Measurements from ENCODE around the gene C13orf46. TPM values are rescaled to one million over a fixed set of nuclear protein-coding genes. Genes with fewer than 3 reads are reported as not detected.

Gene C13orf46
- polyA plus RNA-seq, 2 donors, result 0.04 to 0.26 TPM

DNA sequence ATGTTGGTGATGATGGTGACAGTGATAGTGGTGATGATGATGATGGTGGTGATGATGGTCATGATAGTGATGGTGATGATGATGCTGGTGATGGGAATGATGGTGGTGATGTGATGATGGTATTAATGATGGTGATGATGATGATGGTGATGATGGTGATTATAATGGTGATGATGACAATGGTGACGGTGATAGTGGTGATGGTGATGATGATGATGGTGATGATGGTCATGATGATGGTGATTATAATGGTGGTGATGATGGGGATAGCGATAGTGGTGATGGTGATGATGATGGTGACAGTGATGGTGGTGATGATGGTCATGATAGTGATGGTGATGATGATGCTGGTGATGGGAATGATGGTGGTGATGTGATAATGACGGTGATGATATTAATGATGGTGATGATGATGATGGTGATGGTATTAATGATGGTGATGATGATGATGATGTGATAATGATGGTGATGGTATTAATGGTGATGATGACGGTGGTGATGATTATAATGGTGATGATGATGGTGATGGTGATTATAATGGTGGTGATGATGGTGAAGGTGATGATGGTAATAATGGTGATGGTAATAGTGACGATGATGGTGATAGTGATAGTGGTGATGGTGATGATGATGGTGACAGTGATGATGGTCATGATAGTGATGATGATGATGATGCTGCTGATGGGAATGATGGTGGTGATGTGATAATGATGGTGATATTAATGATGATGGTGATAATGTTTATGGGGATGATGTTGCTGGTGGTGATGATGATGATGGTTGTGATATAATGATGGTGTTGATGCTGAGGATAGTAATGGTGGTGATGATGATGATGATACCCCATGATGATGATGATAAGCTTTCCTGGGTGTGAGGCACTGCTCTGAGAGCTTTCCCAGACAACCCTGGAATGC, 7.7 kb downstream of the C13orf46 start:
- Histone ChIP-seq H3K27me3 (ENCODE audit: control insufficient read depth in 1 of 2, insufficient read depth in 2 of 2, low read length in 2 of 2) (no peaks in the 10 kb centered on the region), H3K36me3 (ENCODE audit: control insufficient read depth in 2 of 2, insufficient read depth in 2 of 2, low read length in 1 of 2) (no peaks in the 10 kb centered on the region), H3K9me3 (ENCODE audit: control insufficient read depth in 2 of 2, insufficient read depth in 1 of 2, low read depth in 1 of 2, low read length in 1 of 2) (peaks cover 0 to 2% of the 10 kb centered on the region in 2 donors), H3K4me1 (ENCODE audit: control insufficient read depth in 2 of 2, insufficient read depth in 2 of 2, low read length in 1 of 2) (peaks cover 1 to 14% of the 10 kb centered on the region in 2 donors), H3K4me3 (ENCODE audit: low read depth in 1 of 2, low read length in 2 of 2) (no peak overlapping the region), H3K27ac (ENCODE audit: low read depth in 2 of 2, low read length in 1 of 2) (no peak overlapping the region)
- WGBS, 2 donors, result 97% methylated on average over 5 of the region's 5 CpGs

DNA sequence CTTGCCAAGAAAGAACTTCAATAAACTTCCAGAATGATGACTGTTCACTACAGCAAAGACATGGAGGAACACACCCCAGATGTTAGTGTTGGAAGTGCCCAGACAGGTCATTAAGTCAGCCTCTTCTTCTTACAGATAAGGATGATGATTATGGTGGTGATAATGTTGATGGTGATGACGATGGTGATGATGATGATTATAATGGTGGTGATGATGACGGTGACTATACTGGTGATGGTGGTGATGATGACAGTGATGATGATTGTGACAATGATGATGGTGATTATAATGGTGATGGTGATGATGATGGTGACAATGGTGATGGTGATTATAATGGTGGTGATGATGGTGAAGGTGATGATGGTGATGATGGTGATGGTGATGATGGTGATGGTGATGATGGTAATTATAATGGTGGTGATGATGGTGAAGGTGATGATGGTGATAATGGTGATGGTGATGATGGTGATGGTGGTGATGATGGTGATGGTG, 8.4 kb downstream of the C13orf46 start:
- 95 to 98% methylated on average over 2 of the region's 2 CpGs for WGBS, 2 donors
- H3K36me3 ChIP-seq (ENCODE audit: control insufficient read depth in 2 of 2, insufficient read depth in 2 of 2, low read length in 1 of 2), result no peaks in the 10 kb centered on the region
- H3K9me3 ChIP-seq (ENCODE audit: control insufficient read depth in 2 of 2, insufficient read depth in 1 of 2, low read depth in 1 of 2, low read length in 1 of 2), result peaks cover 0 to 4% of the 10 kb centered on the region in 2 donors
- no peak overlapping the region for H3K4me3 ChIP-seq (ENCODE audit: low read depth in 1 of 2, low read length in 2 of 2)
- H3K27ac ChIP-seq (ENCODE audit: low read depth in 2 of 2, low read length in 1 of 2), result no peak overlapping the region
- peaks cover 0 to 7% of the 10 kb centered on the region in 2 donors for H3K4me1 ChIP-seq (ENCODE audit: control insufficient read depth in 2 of 2, insufficient read depth in 2 of 2, low read length in 1 of 2)
- H3K27me3 ChIP-seq (ENCODE audit: control insufficient read depth in 1 of 2, insufficient read depth in 2 of 2, low read length in 2 of 2), result no peaks in the 10 kb centered on the region

DNA sequence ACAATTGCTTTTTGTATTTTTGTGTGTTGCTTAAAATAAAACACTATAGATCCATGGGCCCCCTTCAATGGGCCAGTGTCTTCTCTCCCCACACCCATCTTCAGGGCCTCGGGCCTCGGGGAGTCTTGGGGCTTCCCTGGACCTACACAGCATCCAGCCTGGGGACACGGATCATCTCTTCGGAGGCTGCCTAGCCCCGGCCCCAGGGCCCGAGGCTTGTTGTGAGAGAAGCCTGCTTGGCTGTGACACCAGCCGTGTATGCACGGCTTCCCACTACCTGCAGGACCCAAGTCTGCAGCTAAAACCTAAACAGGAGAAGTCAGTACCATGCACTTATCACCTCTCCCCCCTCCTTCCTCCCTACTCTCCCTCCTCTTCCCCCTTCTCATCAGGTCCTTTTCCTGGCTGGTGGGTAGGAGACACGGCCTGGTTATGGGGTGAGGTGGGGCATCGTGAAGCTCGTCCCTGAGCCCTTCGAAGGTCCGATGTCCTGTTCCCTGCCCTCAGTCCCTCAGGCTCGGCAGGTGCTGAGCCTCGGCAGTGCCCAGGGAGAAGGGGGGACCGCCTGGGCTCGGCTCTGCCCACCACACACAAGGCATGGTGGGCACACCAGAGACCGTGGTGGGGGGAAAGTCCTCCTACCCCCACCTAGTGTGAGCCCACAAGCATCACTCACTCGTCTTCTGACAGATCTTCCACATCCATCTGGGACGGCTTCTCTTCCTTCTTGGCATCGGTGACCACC, 9.5 kb downstream of the C13orf46 start:
- Histone ChIP-seq H3K27me3 (ENCODE audit: control insufficient read depth in 1 of 2, insufficient read depth in 2 of 2, low read length in 2 of 2) (no peaks in the 10 kb centered on the region), H3K4me1 (ENCODE audit: control insufficient read depth in 2 of 2, insufficient read depth in 2 of 2, low read length in 1 of 2) (no peaks in the 10 kb centered on the region), H3K36me3 (ENCODE audit: control insufficient read depth in 2 of 2, insufficient read depth in 2 of 2, low read length in 1 of 2) (no peaks in the 10 kb centered on the region), H3K4me3 (ENCODE audit: low read depth in 1 of 2, low read length in 2 of 2) (no peak overlapping the region), H3K9me3 (ENCODE audit: control insufficient read depth in 2 of 2, insufficient read depth in 1 of 2, low read depth in 1 of 2, low read length in 1 of 2) (peaks cover 0 to 6% of the 10 kb centered on the region in 2 donors), H3K27ac (ENCODE audit: low read depth in 2 of 2, low read length in 1 of 2) (no peak overlapping the region)
- 87 to 94% methylated on average over 21 of the region's 21 CpGs for WGBS, 2 donors

DNA sequence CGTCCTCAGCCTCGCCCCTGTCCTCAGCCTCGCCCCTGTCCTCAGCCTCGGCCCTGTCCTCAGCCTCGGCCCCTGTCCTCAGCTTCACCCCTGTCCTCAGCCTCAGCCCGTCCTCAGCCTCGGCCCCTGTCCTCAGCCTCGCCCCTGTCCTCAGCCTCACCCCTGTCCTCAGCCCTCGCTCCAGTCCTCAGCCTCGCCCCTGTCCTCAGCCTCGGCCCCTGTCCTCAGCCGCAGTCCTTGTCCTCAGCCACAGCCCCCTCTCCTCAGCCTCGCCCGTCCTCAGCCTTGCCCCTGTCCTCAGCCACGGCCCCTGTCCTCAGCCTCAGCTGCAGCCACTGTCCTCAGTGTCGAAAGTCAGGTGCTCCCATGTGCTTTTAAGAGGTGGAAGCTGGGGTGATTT, 10.5 kb downstream of the C13orf46 start:
- Histone ChIP-seq H3K27me3 (ENCODE audit: control insufficient read depth in 1 of 2, insufficient read depth in 2 of 2, low read length in 2 of 2) (no peaks in the 10 kb centered on the region), H3K27ac (ENCODE audit: low read depth in 2 of 2, low read length in 1 of 2) (no peak overlapping the region), H3K9me3 (ENCODE audit: control insufficient read depth in 2 of 2, insufficient read depth in 1 of 2, low read depth in 1 of 2, low read length in 1 of 2) (peaks cover 0 to 6% of the 10 kb centered on the region in 2 donors), H3K4me1 (ENCODE audit: control insufficient read depth in 2 of 2, insufficient read depth in 2 of 2, low read length in 1 of 2) (no peaks in the 10 kb centered on the region), H3K4me3 (ENCODE audit: low read depth in 1 of 2, low read length in 2 of 2) (no peak overlapping the region), H3K36me3 (ENCODE audit: control insufficient read depth in 2 of 2, insufficient read depth in 2 of 2, low read length in 1 of 2) (no peaks in the 10 kb centered on the region)
- WGBS, 2 donors, result 92 to 97% methylated on average over 16 of the region's 16 CpGs

DNA sequence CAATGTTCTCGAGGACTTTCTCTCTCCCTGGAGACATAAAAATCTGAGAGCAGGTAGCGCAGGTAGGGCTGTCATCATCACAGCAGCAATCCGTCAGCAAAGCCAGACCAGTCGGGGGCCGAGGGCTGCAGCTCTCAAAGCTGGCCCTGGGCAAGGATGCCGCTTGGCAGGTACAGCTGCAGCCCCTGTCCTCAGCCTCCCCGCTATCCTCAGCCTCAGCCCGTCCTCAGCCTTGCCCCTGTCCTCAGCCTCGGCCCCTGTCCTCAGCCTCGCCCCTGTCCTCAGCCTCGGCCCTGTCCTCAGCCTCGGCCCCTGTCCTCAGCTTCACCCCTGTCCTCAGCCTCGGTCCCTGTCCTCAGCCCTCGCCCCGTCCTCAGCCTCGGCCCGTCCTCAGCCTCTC, 10.9 kb downstream of the C13orf46 start:
- H3K27ac ChIP-seq (ENCODE audit: low read depth in 2 of 2, low read length in 1 of 2), result no peak overlapping the region
- H3K36me3 ChIP-seq (ENCODE audit: control insufficient read depth in 2 of 2, insufficient read depth in 2 of 2, low read length in 1 of 2), result no peaks in the 10 kb centered on the region
- H3K4me1 ChIP-seq (ENCODE audit: control insufficient read depth in 2 of 2, insufficient read depth in 2 of 2, low read length in 1 of 2), result no peaks in the 10 kb centered on the region
- H3K4me3 ChIP-seq (ENCODE audit: low read depth in 1 of 2, low read length in 2 of 2), result no peak overlapping the region
- 91 to 93% methylated on average over 17 of the region's 17 CpGs for WGBS, 2 donors
- no peaks in the 10 kb centered on the region for H3K27me3 ChIP-seq (ENCODE audit: control insufficient read depth in 1 of 2, insufficient read depth in 2 of 2, low read length in 2 of 2)
- H3K9me3 ChIP-seq (ENCODE audit: control insufficient read depth in 2 of 2, insufficient read depth in 1 of 2, low read depth in 1 of 2, low read length in 1 of 2), result peaks cover 0 to 6% of the 10 kb centered on the region in 2 donors

DNA sequence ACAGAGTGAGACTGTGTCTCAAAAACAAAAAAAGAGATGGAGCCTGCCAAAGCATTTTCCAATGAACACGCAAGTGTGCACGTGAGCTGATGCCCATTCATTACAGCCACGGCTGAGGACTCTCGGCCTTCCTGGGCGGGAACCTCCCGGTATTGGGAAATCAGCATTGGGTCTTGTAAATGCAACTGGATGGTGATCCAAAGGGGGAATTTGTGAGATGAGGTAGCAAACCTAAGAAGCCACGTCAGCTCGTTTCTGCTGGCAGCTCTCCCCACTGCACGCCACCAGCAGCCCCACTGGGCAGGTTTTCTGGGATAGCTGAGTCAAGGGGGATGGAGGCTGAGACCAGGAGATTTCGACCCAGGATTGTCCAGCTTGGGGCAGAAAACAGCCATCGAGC, 11.5 kb downstream of the C13orf46 start:
- Histone ChIP-seq H3K9me3 (ENCODE audit: control insufficient read depth in 2 of 2, insufficient read depth in 1 of 2, low read depth in 1 of 2, low read length in 1 of 2) (peaks cover 0 to 6% of the 10 kb centered on the region in 2 donors), H3K27ac (ENCODE audit: low read depth in 2 of 2, low read length in 1 of 2) (no peak overlapping the region), H3K4me1 (ENCODE audit: control insufficient read depth in 2 of 2, insufficient read depth in 2 of 2, low read length in 1 of 2) (no peaks in the 10 kb centered on the region), H3K36me3 (ENCODE audit: control insufficient read depth in 2 of 2, insufficient read depth in 2 of 2, low read length in 1 of 2) (no peaks in the 10 kb centered on the region), H3K4me3 (ENCODE audit: low read depth in 1 of 2, low read length in 2 of 2) (no peak overlapping the region), H3K27me3 (ENCODE audit: control insufficient read depth in 1 of 2, insufficient read depth in 2 of 2, low read length in 2 of 2) (no peaks in the 10 kb centered on the region)
- 78 to 94% methylated on average over 11 of the region's 11 CpGs for WGBS, 2 donors

DNA sequence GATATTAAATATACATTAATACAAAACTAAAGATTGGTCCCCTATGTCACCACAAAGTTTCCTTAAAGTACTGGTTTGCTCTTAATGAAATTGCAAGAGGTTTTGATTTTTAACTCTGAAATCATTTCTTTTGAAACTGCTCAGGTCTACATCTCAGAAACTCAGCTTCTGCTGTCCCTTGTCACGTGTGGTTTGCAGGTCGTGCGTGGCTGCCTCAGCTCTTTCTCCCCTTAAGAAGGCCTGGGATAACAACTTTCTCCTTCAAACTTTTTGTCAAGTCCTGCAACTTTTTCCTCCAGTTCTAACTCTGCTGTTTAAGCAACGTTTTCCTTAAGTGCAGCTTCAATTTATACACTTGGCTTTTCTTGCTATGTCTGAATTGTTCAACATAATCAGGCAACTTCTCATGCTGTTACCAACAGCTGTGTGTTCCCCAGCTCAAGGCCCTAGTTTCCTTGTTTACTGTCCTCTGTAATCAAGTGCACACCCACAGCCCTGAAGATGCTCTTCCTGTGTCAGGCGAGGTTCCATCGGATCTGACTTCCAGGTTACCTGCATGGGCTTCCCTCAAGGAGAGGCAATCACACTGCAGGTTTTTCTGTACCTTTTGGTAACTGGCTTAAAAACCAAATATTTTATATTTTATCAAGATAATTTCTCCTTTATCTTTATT, 13.5 kb downstream of the C13orf46 start:
- H3K27ac ChIP-seq (ENCODE audit: low read depth in 2 of 2, low read length in 1 of 2), result no peak overlapping the region

DNA sequence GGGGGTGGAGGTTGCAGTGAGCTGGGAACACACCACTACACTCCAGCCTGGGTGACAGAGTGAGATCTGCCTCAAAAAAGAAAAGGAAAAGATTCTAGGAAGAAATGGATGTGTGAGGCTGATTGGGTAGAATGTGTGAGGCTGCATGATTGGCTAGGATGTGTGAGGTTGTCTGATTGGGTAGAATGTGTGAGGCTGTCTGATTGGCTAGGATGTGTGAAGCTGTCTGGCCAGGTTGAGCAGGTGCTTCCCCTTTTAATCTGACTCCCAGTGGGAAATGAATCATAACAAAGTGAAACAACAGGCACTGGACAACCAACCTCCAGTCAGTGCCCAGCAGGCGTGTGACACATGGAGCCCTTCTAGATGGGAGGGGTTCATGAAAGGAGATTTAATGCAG, 14.7 kb downstream of the C13orf46 start:
- Histone ChIP-seq H3K36me3 (ENCODE audit: control insufficient read depth in 2 of 2, insufficient read depth in 2 of 2, low read length in 1 of 2) (no peaks in the 10 kb centered on the region), H3K27ac (ENCODE audit: low read depth in 2 of 2, low read length in 1 of 2) (no peak overlapping the region), H3K27me3 (ENCODE audit: control insufficient read depth in 1 of 2, insufficient read depth in 2 of 2, low read length in 2 of 2) (no peaks in the 10 kb centered on the region), H3K4me1 (ENCODE audit: control insufficient read depth in 2 of 2, insufficient read depth in 2 of 2, low read length in 1 of 2) (no peaks in the 10 kb centered on the region), H3K4me3 (ENCODE audit: low read depth in 1 of 2, low read length in 2 of 2) (no peak overlapping the region), H3K9me3 (ENCODE audit: control insufficient read depth in 2 of 2, insufficient read depth in 1 of 2, low read depth in 1 of 2, low read length in 1 of 2) (peaks cover 0 to 13% of the 10 kb centered on the region in 2 donors)
- WGBS, 2 donors, result 67 to 71% methylated on average over 1 of the region's 1 CpG

More for the DNA sequence above, 13.5 kb downstream of the C13orf46 start:
- Histone ChIP-seq H3K36me3 (ENCODE audit: control insufficient read depth in 2 of 2, insufficient read depth in 2 of 2, low read length in 1 of 2) (no peaks in the 10 kb centered on the region), H3K9me3 (ENCODE audit: control insufficient read depth in 2 of 2, insufficient read depth in 1 of 2, low read depth in 1 of 2, low read length in 1 of 2) (peaks cover 0 to 7% of the 10 kb centered on the region in 2 donors), H3K4me3 (ENCODE audit: low read depth in 1 of 2, low read length in 2 of 2) (no peak overlapping the region), H3K27me3 (ENCODE audit: control insufficient read depth in 1 of 2, insufficient read depth in 2 of 2, low read length in 2 of 2) (no peaks in the 10 kb centered on the region), H3K4me1 (ENCODE audit: control insufficient read depth in 2 of 2, insufficient read depth in 2 of 2, low read length in 1 of 2) (no peaks in the 10 kb centered on the region)
- WGBS, 2 donors, result 78 to 79% methylated on average over 6 of the region's 6 CpGs

DNA sequence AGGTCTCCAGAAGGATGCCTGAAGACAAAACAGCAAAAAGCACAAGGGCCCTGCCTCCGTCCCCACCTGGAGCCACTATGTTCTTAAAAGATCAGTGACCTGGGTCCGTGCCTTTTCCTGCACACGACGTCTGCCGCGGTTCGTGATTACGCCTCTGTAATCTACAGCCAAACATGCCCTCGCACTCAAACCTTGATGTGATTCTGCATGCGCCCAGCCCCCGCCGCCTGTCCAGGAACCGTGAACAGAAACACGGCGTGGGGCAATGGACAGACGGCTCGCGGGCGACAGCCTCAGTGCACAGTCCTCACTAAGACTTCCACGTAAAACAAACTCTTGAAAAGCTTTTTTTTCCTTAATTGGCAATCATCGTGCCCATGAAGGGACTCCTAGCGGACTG, 15.5 kb downstream of the C13orf46 start:
- Histone ChIP-seq H3K27ac (ENCODE audit: low read depth in 2 of 2, low read length in 1 of 2) (no peak overlapping the region), H3K36me3 (ENCODE audit: control insufficient read depth in 2 of 2, insufficient read depth in 2 of 2, low read length in 1 of 2) (no peaks in the 10 kb centered on the region), H3K4me1 (ENCODE audit: control insufficient read depth in 2 of 2, insufficient read depth in 2 of 2, low read length in 1 of 2) (no peaks in the 10 kb centered on the region), H3K4me3 (ENCODE audit: low read depth in 1 of 2, low read length in 2 of 2) (no peak overlapping the region), H3K9me3 (ENCODE audit: control insufficient read depth in 2 of 2, insufficient read depth in 1 of 2, low read depth in 1 of 2, low read length in 1 of 2) (peaks cover 0 to 13% of the 10 kb centered on the region in 2 donors), H3K27me3 (ENCODE audit: control insufficient read depth in 1 of 2, insufficient read depth in 2 of 2, low read length in 2 of 2) (no peaks in the 10 kb centered on the region)
- 93 to 95% methylated on average over 22 of the region's 22 CpGs for WGBS, 2 donors

All from esophagus (tissue), 2 donors.